GM12873 (cell line): Measurements from ENCODE around the gene FANCL.

ENCODE experiments used
- TF ChIP-seq, protein P1 (sequence below): IDR thresholded peaks from 2 replicates; pipeline ENCODE4 v1.5.1; 2012; ENCODE audit warnings: low read depth, mild to moderate bottlenecking, moderate library complexity, low read length, control low read depth; ENCODE audit not compliant: insufficient read depth; ENCODE audit errors: missing control alignments

Gene FANCL

DNA sequence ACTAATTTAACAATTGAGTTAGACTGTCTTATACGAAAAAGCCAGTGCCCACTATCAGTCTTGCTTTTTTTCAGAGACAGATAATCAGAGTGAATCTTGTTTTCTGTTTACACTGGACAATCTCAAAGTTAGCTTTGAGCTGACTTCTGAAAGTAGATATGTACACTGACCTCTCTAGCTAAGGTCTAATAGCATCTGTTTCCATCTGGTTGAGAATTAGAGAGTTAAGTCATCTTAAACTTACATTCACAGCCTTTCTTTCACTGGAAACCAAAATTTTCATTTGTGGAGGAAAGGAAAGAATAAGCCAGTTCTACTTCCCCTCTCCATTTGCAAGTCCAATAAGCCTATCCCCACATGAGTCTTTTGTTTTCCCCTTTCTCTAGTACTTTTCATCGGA lies 105.3 kb downstream of the FANCL start:
- TF ChIP-seq, protein P1, sequence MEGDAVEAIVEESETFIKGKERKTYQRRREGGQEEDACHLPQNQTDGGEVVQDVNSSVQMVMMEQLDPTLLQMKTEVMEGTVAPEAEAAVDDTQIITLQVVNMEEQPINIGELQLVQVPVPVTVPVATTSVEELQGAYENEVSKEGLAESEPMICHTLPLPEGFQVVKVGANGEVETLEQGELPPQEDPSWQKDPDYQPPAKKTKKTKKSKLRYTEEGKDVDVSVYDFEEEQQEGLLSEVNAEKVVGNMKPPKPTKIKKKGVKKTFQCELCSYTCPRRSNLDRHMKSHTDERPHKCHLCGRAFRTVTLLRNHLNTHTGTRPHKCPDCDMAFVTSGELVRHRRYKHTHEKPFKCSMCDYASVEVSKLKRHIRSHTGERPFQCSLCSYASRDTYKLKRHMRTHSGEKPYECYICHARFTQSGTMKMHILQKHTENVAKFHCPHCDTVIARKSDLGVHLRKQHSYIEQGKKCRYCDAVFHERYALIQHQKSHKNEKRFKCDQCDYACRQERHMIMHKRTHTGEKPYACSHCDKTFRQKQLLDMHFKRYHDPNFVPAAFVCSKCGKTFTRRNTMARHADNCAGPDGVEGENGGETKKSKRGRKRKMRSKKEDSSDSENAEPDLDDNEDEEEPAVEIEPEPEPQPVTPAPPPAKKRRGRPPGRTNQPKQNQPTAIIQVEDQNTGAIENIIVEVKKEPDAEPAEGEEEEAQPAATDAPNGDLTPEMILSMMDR, result no peak

DNA sequence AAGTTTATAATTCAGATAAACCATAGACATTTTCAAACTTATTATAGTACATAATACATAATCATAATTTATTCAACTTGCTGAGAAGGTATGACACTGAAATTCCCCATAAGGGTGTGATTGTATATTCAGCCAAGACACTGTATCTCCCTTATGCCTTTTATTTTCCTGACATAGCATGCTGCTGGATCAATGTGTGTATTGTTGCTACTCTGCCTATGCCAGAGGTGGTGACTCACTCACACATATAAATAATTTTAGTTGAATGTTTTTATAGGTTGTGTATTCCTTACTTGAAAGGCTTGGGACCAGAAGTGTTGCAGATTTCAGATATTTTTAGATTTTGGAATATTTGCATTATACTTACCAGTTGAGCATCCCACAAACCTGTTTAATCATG lies 107.7 kb downstream of the FANCL start:
- TF ChIP-seq, protein P1, result no peak

DNA sequence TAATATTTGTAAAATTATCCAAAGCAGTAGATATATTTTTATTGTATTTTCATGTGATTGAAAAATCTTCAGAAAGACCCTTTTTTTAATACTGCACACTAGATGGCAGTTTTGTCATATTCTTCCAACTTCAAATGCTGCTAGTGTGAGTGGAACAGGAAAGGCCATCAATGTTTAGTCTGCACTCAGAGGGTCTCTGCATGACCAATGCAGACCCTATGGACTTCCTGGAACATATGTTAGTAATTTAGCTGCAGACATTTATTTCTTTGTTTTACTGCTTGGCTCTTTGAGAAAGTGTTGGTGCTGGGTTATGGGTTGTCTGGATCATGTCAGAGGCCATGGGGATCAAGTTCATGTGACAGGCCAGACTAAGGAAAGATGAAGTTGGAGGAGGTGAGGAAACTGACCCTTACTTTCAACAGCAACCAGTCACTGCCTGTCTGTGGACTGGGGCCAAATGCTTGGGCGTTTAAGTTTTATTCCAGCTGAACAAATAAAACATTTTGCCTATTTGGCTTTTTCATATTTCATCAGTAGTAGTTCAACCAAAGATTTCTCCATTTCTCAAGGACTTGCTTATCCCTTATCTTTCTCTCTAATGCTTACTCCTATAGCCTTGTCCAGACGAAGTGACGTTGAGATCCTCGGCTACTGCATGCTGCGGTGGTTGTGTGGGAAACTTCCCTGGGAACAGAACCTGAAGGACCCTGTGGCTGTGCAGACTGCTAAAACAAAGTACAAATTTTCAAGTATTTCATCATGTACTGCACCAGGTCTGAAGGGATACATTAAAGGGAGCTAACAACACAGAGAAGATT lies 109.7 kb downstream of the FANCL start:
- TF ChIP-seq, protein P1, result no peak

DNA sequence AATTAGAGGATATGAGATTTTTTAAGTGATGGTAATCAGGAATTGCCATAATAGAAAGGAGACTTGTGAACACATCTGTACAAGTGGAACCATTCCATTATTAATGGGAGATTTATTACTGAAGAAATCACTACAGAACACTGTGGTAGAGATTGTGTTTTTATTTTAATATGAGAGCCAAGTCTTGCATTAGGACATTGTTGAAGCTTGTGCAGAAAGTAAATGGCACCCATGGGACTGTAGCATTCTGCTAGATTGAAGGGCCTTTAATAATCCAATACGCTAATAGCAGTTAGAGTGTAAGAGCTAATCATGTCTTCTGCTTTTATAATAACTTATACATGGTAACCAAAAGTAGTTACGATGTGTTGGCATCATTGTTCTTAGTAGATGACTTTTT lies 110.9 kb downstream of the FANCL start:
- TF ChIP-seq, protein P1, result no peak

DNA sequence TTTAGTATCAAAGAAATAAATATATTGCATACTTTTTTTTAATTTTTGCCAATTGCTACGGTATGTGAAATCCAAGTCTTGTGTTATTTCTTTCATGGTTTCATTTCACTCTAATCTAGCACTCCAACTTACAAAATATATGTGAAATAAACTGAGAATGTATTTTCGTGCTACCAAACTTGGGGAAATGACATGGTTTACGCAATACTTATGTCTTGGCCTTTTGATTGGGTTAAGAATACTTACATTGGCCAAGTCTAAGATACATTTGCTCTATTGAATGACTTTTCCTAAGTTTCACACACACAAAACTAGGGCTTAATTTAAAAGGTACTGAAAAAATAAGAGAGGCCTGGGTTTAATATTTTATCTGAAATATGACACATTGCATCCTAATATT lies 114.0 kb downstream of the FANCL start:
- TF ChIP-seq, protein P1, result no peak

DNA sequence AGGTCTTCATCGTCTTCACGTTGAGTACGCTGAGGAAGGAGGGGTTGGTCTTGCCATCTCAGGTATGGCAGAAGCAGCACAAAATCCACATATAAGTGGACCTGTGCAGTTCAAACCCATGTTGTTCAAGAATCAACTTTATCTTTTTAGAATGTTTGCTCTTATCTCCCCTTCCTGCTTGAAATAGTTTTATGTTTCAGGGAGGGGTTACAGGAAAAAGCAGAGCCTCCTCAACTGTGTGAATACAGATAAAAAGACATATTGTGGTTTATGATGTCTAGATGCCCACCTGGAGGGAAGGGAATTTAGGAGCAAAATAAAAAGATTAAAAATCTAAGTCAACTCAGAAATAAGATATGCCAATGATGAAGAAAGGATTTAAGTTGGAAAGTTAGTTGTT lies 118.6 kb downstream of the FANCL start:
- TF ChIP-seq, protein P1, result no peak

DNA sequence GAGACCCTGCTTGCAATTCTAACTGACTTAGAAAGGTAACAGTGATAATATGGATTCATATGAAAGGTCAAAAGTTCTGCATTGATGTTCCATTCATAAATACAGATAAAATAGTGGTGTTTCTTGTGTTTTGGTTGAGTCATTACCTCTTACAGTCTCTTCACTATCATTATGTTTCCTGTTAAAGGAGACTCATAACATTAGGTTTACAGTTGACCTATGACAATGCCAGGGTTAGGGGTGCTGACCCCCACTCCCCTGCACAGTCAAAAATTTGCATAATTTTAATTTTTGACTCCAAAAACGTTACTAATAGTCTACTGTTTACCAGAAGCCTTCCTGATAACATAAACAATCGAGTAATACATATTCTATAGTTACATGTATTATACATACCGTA lies 119.1 kb downstream of the FANCL start:
- TF ChIP-seq, protein P1, result no peak
